HEK293 (cell line): ENCODE results near the gene LRP5.

Source experiments
- KLF10 ChIP-seq: fragments of 450-650 bp; IDR thresholded peaks from 2 replicates; pipeline ENCODE4 v1.5.1; 2018; ENCODE audit warnings: missing biosample characterization, mild to moderate bottlenecking, missing genetic modification characterization
- KLF9 ChIP-seq: fragments of 450-650 bp; formaldehyde crosslinking; IDR thresholded peaks from 2 replicates; pipeline ENCODE4 v1.5.1; 2016; ENCODE audit warnings: missing biosample characterization, missing genetic modification characterization, low read depth
- ZEB2 ChIP-seq: fragments of 450-650 bp; formaldehyde crosslinking; IDR thresholded peaks from 2 replicates; pipeline ENCODE4 v1.5.1; 2016; ENCODE audit warnings: missing biosample characterization, missing genetic modification characterization
- ZNF501 ChIP-seq: fragments of 450-650 bp; formaldehyde crosslinking; IDR thresholded peaks from 2 replicates; pipeline ENCODE4 v1.5.1; 2016; ENCODE audit warnings: missing biosample characterization, missing genetic modification characterization
- TF ChIP-seq, protein P1 (sequence below): fragments of 450-650 bp; formaldehyde crosslinking; IDR thresholded peaks from 2 replicates; pipeline ENCODE4 v1.5.1; 2016; ENCODE audit warnings: missing biosample characterization, missing genetic modification characterization

DNA sequence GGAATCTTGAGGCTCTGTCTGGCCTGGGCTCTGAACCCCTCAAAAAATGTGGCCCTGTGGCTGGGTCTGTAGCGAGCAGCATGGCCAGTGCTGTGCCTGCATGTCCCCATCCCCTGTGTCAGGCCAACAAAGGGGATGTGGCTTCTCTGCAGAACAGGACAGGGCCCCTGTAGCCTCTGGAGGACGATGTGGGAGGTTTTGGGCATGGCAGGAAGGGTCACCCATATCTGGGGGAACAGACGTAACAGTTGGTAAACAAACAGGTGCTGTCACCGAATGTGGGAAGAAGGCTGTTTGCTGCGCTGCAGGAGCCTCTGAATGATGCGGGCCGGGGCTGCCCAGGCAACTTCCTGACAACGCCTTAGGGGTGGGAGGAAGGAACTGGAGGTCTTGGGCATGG lies 35.0 kb downstream of the LRP5 start:
- TF ChIP-seq KLF10 (tag by site-specific recombination), result no peak
- TF ChIP-seq, protein P1, sequence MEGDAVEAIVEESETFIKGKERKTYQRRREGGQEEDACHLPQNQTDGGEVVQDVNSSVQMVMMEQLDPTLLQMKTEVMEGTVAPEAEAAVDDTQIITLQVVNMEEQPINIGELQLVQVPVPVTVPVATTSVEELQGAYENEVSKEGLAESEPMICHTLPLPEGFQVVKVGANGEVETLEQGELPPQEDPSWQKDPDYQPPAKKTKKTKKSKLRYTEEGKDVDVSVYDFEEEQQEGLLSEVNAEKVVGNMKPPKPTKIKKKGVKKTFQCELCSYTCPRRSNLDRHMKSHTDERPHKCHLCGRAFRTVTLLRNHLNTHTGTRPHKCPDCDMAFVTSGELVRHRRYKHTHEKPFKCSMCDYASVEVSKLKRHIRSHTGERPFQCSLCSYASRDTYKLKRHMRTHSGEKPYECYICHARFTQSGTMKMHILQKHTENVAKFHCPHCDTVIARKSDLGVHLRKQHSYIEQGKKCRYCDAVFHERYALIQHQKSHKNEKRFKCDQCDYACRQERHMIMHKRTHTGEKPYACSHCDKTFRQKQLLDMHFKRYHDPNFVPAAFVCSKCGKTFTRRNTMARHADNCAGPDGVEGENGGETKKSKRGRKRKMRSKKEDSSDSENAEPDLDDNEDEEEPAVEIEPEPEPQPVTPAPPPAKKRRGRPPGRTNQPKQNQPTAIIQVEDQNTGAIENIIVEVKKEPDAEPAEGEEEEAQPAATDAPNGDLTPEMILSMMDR (tag by site-specific recombination), result no peak
- no peak for TF ChIP-seq ZNF501
- no peak for TF ChIP-seq KLF9 (tag by site-specific recombination)
- TF ChIP-seq ZEB2, result no peak
